Frontal cortex (tissue), 4 donors: ENCODE measurements around the gene ZCWPW2. TPM values are rescaled to one million over a fixed set of nuclear protein-coding genes. Genes with fewer than 3 reads are reported as not detected.

ENCODE experiments used
- DNase-seq, 2 donors: peaks; one replicate each; pipeline ENCODE4 v3.0.0; 2012; ENCODE audit warnings: low spot score in 2 of 2
- FAIRE-seq: peaks from 2 replicates; lab custom pipeline; 2012; peaks lifted over from hg19 to GRCh38; lab: Jason Lieb, UNC
- total RNA-seq: library from RNA; depleted of rRNA; stranded (reverse); fragments of >200 nt; gene quantifications from one replicate; pipeline ENCODE4 v1.2.3, GENCODE V29; 2014
- donor health status: control.
- donor health status: control.
- donor health status: control.

Gene ZCWPW2
- total RNA-seq, result 4.9 TPM

GRCh38 chr3:28348629-28349468, at the start of gene ZCWPW2, which contains the start of gene AZI2:
TSS of gene ZCWPW2 (plus strand) at chr3:28348721. CDS start at chr3:28413069, 64,348 bp downstream.
TSS of gene AZI2 (minus strand) at chr3:28348824. CDS start at chr3:28340617, 8,207 bp downstream.
- DNase-seq (peak; percentile 70 to 72), FAIRE-seq (no peak)

GRCh38 chr3:28299705-28300104, 48.8 kb upstream of the ZCWPW2 start:
- DNase-seq (no peak), FAIRE-seq (no peak)

- DNase-seq, result no peak
- no peak for FAIRE-seq
Measured at GRCh38 chr3:28300345-28300962, 48.1 kb upstream of the ZCWPW2 start.

- FAIRE-seq, result no peak
- DNase-seq, result no peak
Measured at GRCh38 chr3:28301688-28302087, 46.8 kb upstream of the ZCWPW2 start.

- FAIRE-seq (no peak), DNase-seq (no peak)
Measured at GRCh38 chr3:28308196-28308595, 40.3 kb upstream of the ZCWPW2 start.

GRCh38 chr3:28315711-28316110, 32.8 kb upstream of the ZCWPW2 start:
- FAIRE-seq (no peak), DNase-seq (no peak)

GRCh38 chr3:28316226-28316625, 32.3 kb upstream of the ZCWPW2 start:
- FAIRE-seq, result no peak
- DNase-seq, result no peak

GRCh38 chr3:28317438-28318022, 31.0 kb upstream of the ZCWPW2 start:
- no peak for FAIRE-seq
- no peak for DNase-seq

- no peak for DNase-seq
- no peak for FAIRE-seq
Measured at GRCh38 chr3:28320981-28321380, 27.5 kb upstream of the ZCWPW2 start.

GRCh38 chr3:28322464-28322863, 26.1 kb upstream of the ZCWPW2 start:
- FAIRE-seq (no peak), DNase-seq (no peak)

- DNase-seq (no peak), FAIRE-seq (no peak)
Measured at GRCh38 chr3:28326458-28326926, 22.0 kb upstream of the ZCWPW2 start.

- no peak for DNase-seq
- peak; percentile 93 for FAIRE-seq
Measured at GRCh38 chr3:28328188-28329151, 20.1 kb upstream of the ZCWPW2 start.

- no peak for DNase-seq
- peak; percentile 15 for FAIRE-seq
Measured at GRCh38 chr3:28334552-28334951, 14.0 kb upstream of the ZCWPW2 start.

- DNase-seq, result no peak
- FAIRE-seq, result no peak
Measured at GRCh38 chr3:28335246-28335645, 13.3 kb upstream of the ZCWPW2 start.

- FAIRE-seq, result no peak
- no peak for DNase-seq
Measured at GRCh38 chr3:28337230-28337629, 11.3 kb upstream of the ZCWPW2 start.

GRCh38 chr3:28343144-28343543, 5.4 kb upstream of the ZCWPW2 start:
- DNase-seq, result no peak
- no peak for FAIRE-seq

- no peak for FAIRE-seq
- DNase-seq, result no peak
Measured at GRCh38 chr3:28345690-28346089, 2.8 kb upstream of the ZCWPW2 start.

GRCh38 chr3:28347374-28348264, 902 bp upstream of the ZCWPW2 start:
- no peak for FAIRE-seq
- no peak for DNase-seq

- DNase-seq (no peak), FAIRE-seq (no peak)
Measured at GRCh38 chr3:28348265-28348628, 274 bp upstream of the ZCWPW2 start.
